Spleen (tissue), 11 donors: ENCODE measurements around the gene GATAD2A. TPM values are rescaled to one million over a fixed set of nuclear protein-coding genes. Genes with fewer than 3 reads are reported as not detected.

ENCODE experiments used
- DNase-seq: peaks from one replicate; pipeline ENCODE4 v3.0.0-alpha.2; 2020
- H3K27ac ChIP-seq, 8 donors: fragments of 200-600 bp; sonication (generic) in 7 of 8; 1 replicate in 4 of 8; 2 replicates in 4 of 8; pipeline versions ENCODE4 v1.5.0 to v1.8.0; 2016 to 2021; ENCODE audit warnings: inconsistent platforms in 4 of 8, mild to moderate bottlenecking in 4 of 8, moderate library complexity in 1 of 8
- H3K27me3 ChIP-seq, 7 donors: fragments of 200-600 bp; sonication (generic) in 6 of 7; replicated peaks in 1 of 7; 1 replicate in 4 of 7; 2 replicates in 3 of 7; pipeline versions ENCODE4 v1.5.0 to v1.8.0; 2016 to 2021; ENCODE audit warnings: inconsistent platforms in 3 of 7, mild to moderate bottlenecking in 1 of 7
- H3K36me3 ChIP-seq, 6 donors: fragments of 200-600 bp; sonication (generic) in 5 of 6; 1 replicate in 4 of 6; 2 replicates in 2 of 6; pipeline versions ENCODE4 v1.5.0 to v1.8.0; 2016 to 2021; ENCODE audit warnings: inconsistent platforms in 2 of 6
- H3K4me1 ChIP-seq, 6 donors: fragments of 200-600 bp; sonication (generic) in 5 of 6; 1 replicate in 3 of 6; 2 replicates in 3 of 6; pipeline versions ENCODE4 v1.5.0 to v1.8.0; 2016 to 2021; ENCODE audit warnings: inconsistent platforms in 3 of 6
- H3K4me3 ChIP-seq, 8 donors: fragments of 200-600 bp; sonication (generic) in 7 of 8; 1 replicate in 4 of 8; 2 replicates in 4 of 8; pipeline versions ENCODE4 v1.5.0 to v1.8.0; 2016 to 2021; ENCODE audit warnings: inconsistent platforms in 4 of 8, mild to moderate bottlenecking in 4 of 8, moderate library complexity in 2 of 8
- H3K9me3 ChIP-seq, 8 donors: fragments of 200-600 bp; sonication (generic) in 7 of 8; 1 replicate in 4 of 8; 2 replicates in 4 of 8; pipeline versions ENCODE4 v1.5.0 to v1.8.0; 2016 to 2021; ENCODE audit warnings: inconsistent platforms in 4 of 8
- CTCF ChIP-seq, 11 experiments: fragments of 200-600 bp in 7 of 11; fragments of 450-650 bp in 4 of 11; sonication (generic) in 4 of 11; IDR thresholded peaks in 8 of 11; conservative IDR thresholded peaks in 3 of 11; 1 replicate in 7 of 11; 2 replicates in 4 of 11; pipeline versions ENCODE4 v1.4.0 to v1.8.0; 2016 to 2021; ENCODE audit warnings: antibody characterized with exemption in 11 of 11, inconsistent platforms in 4 of 11, mild to moderate bottlenecking in 1 of 11
- POLR2A ChIP-seq, 3 donors: fragments of 450-650 bp; IDR thresholded peaks; one replicate each; pipeline ENCODE4 v1.5.1; 2017; ENCODE audit warnings: antibody characterized with exemption in 3 of 3, mild to moderate bottlenecking in 1 of 3
- POLR2AphosphoS5 ChIP-seq, 3 donors: sonication (generic); formaldehyde crosslinking; IDR thresholded peaks; one replicate each; pipeline ENCODE4 v1.5.1; 2017; ENCODE audit warnings: antibody characterized with exemption in 3 of 3
- WGBS, 5 donors: extraction: QIAGEN DNeasy Blood & Tissue Kit in 3 of 5; methylation state at CpG; one replicate each; pipeline versions ENCODE4 v1.1.5 to v1.1.7; 2013 to 2018; 5-methylcytosine and 5-hydroxymethylcytosine counted together
- intact Hi-C: fragments of 100-400 bp; cut with DNase I; formaldehyde crosslinking; loops from one replicate; pipeline ENCODE4 v1.15.0; 2023; ENCODE audit warnings: low total_unique reads
- polyA plus RNA-seq, 3 donors: library from polyadenylated mRNA; stranded (reverse); fragments of 200-250 nt; gene quantifications; one replicate each; pipeline ENCODE4 v1.2.1, GENCODE V29; 2013
- total RNA-seq, 7 donors: library from RNA; depleted of rRNA in 3 of 7; stranded (reverse); fragments of >200 nt in 3 of 7; fragmentation: NEBNext Ultra II Directional in 4 of 7; extraction: Animal tissue kit (Norgen Biotek cat#: 25700) in 4 of 7; gene quantifications; one replicate each; pipeline versions ENCODE4 v1.1.0 to v1.2.1, GENCODE V29; 2016 to 2021
- donor health status: healthy with polysubstance abuse.
- donor health status: DM: no; HTN: no; CAD: no; lungs with moderate emphysema.
- donor health status: DM: no; HTN: no; CAD: no.
- donor health status: Bipolar disorder and iron deficiency.
- donor health status: healthy.
- donor health status: DM: no; HTN: no; CAD: no.
- donor health status: DM: yes; HTN: yes; CAD: no.

Gene GATAD2A
- total and polyA plus RNA-seq, 10 donors = 11.6 to 122 (median 66.8) TPM

GRCh38 chr19:19399733-19400433 is 5.6 kb upstream of the GATAD2A start:
- H3K9me3 ChIP-seq = no peaks in the 10 kb centered on the region
- intact Hi-C loops = loop anchor here (10.0 kb wide), 1 partner anchor 85 kb away; no protein-coding TSS in a partner anchor
- no peak overlapping the region for H3K4me3 ChIP-seq
- peak; percentile 15 for DNase-seq
- H3K27me3 ChIP-seq = no peaks in the 10 kb centered on the region
- H3K4me1 ChIP-seq = peaks cover 19 to 91% (median 54%) of the 10 kb centered on the region in 6 donors
- 48 to 57% (median 56%) methylated on average over 9 of the region's 9 CpGs for WGBS, 5 donors
- peak overlapping the region in 6 of 8 donors; percentile 8 to 45 (median 36) for H3K27ac ChIP-seq
- no peaks in the 10 kb centered on the region for H3K36me3 ChIP-seq
- no peak for TF ChIP-seq POLR2AphosphoS5 (IDR thresholded peaks at IDR 0.05)
- TF ChIP-seq CTCF (IDR thresholded peaks at IDR 0.05 in 8 of 11, conservative IDR thresholded peaks at IDR 0.05 in 3 of 11) = no peak
- no peak for TF ChIP-seq POLR2A (IDR thresholded peaks at IDR 0.05)

DNA sequence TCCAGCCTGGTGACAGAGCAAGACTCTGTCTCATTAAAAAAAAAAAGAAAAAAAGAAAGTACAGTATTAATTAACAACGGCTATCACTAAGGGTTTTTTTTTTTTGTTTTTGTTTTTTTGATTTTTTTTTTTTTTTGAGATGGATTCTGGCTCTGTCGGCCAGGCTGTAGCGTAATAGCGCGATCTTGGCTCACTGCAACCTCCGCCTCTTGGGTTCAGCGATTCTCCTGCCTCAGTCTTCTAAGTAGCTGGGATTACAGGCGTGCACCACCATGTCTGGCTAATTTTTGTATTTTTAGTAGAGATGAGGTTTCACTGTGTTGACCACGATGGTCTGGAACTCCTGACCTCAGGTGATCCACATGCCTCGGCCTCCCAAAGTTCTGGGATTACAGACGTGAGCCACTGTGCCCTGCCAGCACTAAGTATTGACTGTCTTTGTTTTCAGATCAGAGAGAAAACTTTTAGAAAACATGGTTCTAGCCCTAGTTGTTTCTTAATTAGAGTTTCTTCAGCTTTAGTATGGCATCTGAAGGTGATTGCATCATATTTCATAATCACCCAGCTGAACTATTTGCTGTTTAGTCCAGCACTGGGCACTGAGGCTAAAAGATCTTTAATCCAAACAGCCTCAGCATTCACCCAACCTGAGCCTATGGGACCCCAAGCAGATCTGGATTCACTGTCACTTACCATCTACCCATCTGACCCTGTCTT is 2.7 kb upstream of the GATAD2A start:
- peak; percentile 19 for DNase-seq
- WGBS, 5 donors = 76 to 86% (median 80%) methylated on average over 11 of the region's 11 CpGs
- intact Hi-C loops = loop anchor here (10.0 kb wide), 1 partner anchor 82 kb away; no protein-coding TSS in a partner anchor
- Histone ChIP-seq H3K36me3 (no peaks in the 10 kb centered on the region), H3K27ac (peak overlapping the region in 6 of 8 donors; percentile 38 to 95 (median 60)), H3K4me3 (no peak overlapping the region), H3K27me3 (no peaks in the 10 kb centered on the region), H3K4me1 (peaks cover 24 to 82% (median 56%) of the 10 kb centered on the region in 6 donors), H3K9me3 (no peaks in the 10 kb centered on the region)
- no peak for TF ChIP-seq CTCF (IDR thresholded peaks at IDR 0.05 in 8 of 11, conservative IDR thresholded peaks at IDR 0.05 in 3 of 11)
- TF ChIP-seq POLR2AphosphoS5 (IDR thresholded peaks at IDR 0.05) = no peak
- no peak for TF ChIP-seq POLR2A (IDR thresholded peaks at IDR 0.05)

DNA sequence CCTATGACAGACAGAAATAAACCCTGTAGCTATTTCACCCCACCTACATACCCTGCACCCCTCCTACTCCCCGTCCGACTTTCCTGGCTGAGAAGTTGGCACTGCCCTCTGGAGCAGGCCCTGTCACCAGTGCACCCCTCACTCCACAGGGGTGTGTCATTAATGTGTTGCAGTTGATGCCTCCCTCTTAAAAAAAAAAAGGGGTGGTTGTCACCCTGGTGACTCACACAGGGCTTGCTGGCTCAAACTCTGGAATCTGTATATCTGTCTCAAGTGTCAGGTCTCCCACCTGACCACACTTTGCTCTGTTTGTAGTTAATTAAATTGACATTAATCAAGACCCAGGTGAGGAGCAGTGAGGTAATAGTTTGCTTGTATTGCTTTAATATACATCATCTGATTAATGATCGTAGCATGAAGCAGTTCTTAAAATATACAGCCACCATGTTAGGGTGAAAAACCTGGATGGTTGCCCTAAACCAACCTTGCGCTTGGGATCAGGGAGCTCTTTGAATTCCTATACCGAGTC is 2.0 kb upstream of the GATAD2A start:
- Histone ChIP-seq H3K4me3 (no peak overlapping the region), H3K27me3 (no peaks in the 10 kb centered on the region), H3K27ac (peak overlapping the region in 6 of 8 donors; percentile 38 to 95 (median 60)), H3K36me3 (no peaks in the 10 kb centered on the region), H3K9me3 (no peaks in the 10 kb centered on the region), H3K4me1 (peaks cover 30 to 85% (median 61%) of the 10 kb centered on the region in 6 donors)
- TF ChIP-seq POLR2AphosphoS5 (IDR thresholded peaks at IDR 0.05) (no peak), POLR2A (IDR thresholded peaks at IDR 0.05) (no peak), CTCF (IDR thresholded peaks at IDR 0.05 in 8 of 11, conservative IDR thresholded peaks at IDR 0.05 in 3 of 11) (no peak)
- WGBS, 5 donors = 73 to 91% (median 83%) methylated on average over 5 of the region's 5 CpGs
- peak; percentile 72 for DNase-seq
- intact Hi-C loops = loop anchor here (10.0 kb wide), 1 partner anchor 81 kb away; no protein-coding TSS in a partner anchor
